ENCODE results near the gene MUC2.

Gene MUC2

GRCh38 chr11:1033016-1033798 is 41.5 kb upstream of the MUC2 start:
- Mint-ChIP-seq H3K27ac (no peak overlapping the region), H3K4me3 (no peak overlapping the region), H3K36me3 (no peaks in the 10 kb centered on the region), H3K27me3 (peaks cover 2% of the 10 kb centered on the region), H3K4me1 (no peaks in the 10 kb centered on the region), H3K9me3 (peaks cover 6% of the 10 kb centered on the region)
- no peak for ATAC-seq (ENCODE audit: low read depth)
- no peak for DNase-seq (ENCODE audit: low spot score in 2 of 2)

- no peak overlapping the region for H3K4me3 Mint-ChIP-seq
- no peaks in the 10 kb centered on the region for H3K4me1 Mint-ChIP-seq
- peaks cover 6% of the 10 kb centered on the region for H3K27me3 Mint-ChIP-seq
- no peak for ATAC-seq (ENCODE audit: low read depth)
- no peak overlapping the region for H3K27ac Mint-ChIP-seq
- no peaks in the 10 kb centered on the region for H3K36me3 Mint-ChIP-seq
- peaks cover 6% of the 10 kb centered on the region for H3K9me3 Mint-ChIP-seq
- no peak for DNase-seq (ENCODE audit: low spot score in 2 of 2)
Measured at GRCh38 chr11:1034001-1034400, 40.7 kb upstream of the MUC2 start.

- Mint-ChIP-seq H3K9me3 (peaks cover 6% of the 10 kb centered on the region), H3K27ac (no peak overlapping the region), H3K4me1 (no peaks in the 10 kb centered on the region), H3K36me3 (no peaks in the 10 kb centered on the region), H3K27me3 (peaks cover 7% of the 10 kb centered on the region), H3K4me3 (no peak overlapping the region)
- no peak for DNase-seq (ENCODE audit: low spot score in 2 of 2)
- no peak for ATAC-seq (ENCODE audit: low read depth)
Measured at GRCh38 chr11:1034456-1035295, 40.0 kb upstream of the MUC2 start.

GRCh38 chr11:1035577-1036283 is 38.9 kb upstream of the MUC2 start:
- no peaks in the 10 kb centered on the region for H3K36me3 Mint-ChIP-seq
- no peak for ATAC-seq (ENCODE audit: low read depth)
- H3K4me1 Mint-ChIP-seq: no peaks in the 10 kb centered on the region

GRCh38 chr11:1036303-1036923 is 38.3 kb upstream of the MUC2 start, which contains the start of gene MUC6:
Gene MUC6 (minus strand): TSS chr11:1036718. CDS start chr11:1036655, 63 bp downstream.
- no peak within 1 kb of the TSS for H3K4me3 Mint-ChIP-seq
- peaks cover 6% of the 10 kb centered on the region for H3K9me3 Mint-ChIP-seq
- H3K27ac Mint-ChIP-seq: no peak within 1 kb of the TSS
- ATAC-seq (ENCODE audit: low read depth) (no peak), DNase-seq (ENCODE audit: low spot score in 2 of 2) (no peak)
- peaks cover 7% of the 10 kb centered on the region for H3K27me3 Mint-ChIP-seq
- no peaks in the 10 kb centered on the region for H3K4me1 Mint-ChIP-seq
- no peaks in the 10 kb centered on the region for H3K36me3 Mint-ChIP-seq

More at GRCh38 chr11:1035577-1036283, 38.9 kb upstream of the MUC2 start:
- Mint-ChIP-seq H3K9me3 (peaks cover 6% of the 10 kb centered on the region), H3K27ac (no peak overlapping the region), H3K4me3 (no peak overlapping the region), H3K27me3 (peaks cover 7% of the 10 kb centered on the region)
- no peak for DNase-seq (ENCODE audit: low spot score in 2 of 2)

GRCh38 chr11:1036931-1037330 is 37.7 kb upstream of the MUC2 start:
- Mint-ChIP-seq H3K36me3 (no peaks in the 10 kb centered on the region), H3K4me1 (no peaks in the 10 kb centered on the region), H3K27ac (no peak overlapping the region), H3K4me3 (no peak overlapping the region), H3K27me3 (peaks cover 7% of the 10 kb centered on the region), H3K9me3 (peaks cover 6% of the 10 kb centered on the region)
- ATAC-seq (ENCODE audit: low read depth): no peak
- DNase-seq (ENCODE audit: low spot score in 2 of 2): no peak

GRCh38 chr11:1037506-1038055 is 37.1 kb upstream of the MUC2 start:
- DNase-seq (ENCODE audit: low spot score in 2 of 2) (no peak), ATAC-seq (ENCODE audit: low read depth) (no peak)
- Mint-ChIP-seq H3K27me3 (peaks cover 7% of the 10 kb centered on the region), H3K36me3 (no peaks in the 10 kb centered on the region), H3K9me3 (peaks cover under 1% of the 10 kb centered on the region), H3K4me3 (no peak overlapping the region), H3K27ac (no peak overlapping the region), H3K4me1 (no peaks in the 10 kb centered on the region)

GRCh38 chr11:1038361-1038760 is 36.3 kb upstream of the MUC2 start:
- Mint-ChIP-seq H3K27ac (no peak overlapping the region), H3K4me3 (no peak overlapping the region), H3K9me3 (no peaks in the 10 kb centered on the region), H3K36me3 (no peaks in the 10 kb centered on the region), H3K4me1 (no peaks in the 10 kb centered on the region), H3K27me3 (peaks cover 7% of the 10 kb centered on the region)
- ATAC-seq (ENCODE audit: low read depth) (no peak), DNase-seq (ENCODE audit: low spot score in 2 of 2) (no peak)

- no peak for ATAC-seq (ENCODE audit: low read depth)
- H3K4me1 Mint-ChIP-seq: no peaks in the 10 kb centered on the region
- no peak overlapping the region for H3K4me3 Mint-ChIP-seq
Measured at GRCh38 chr11:1038921-1039320, 35.8 kb upstream of the MUC2 start.

GRCh38 chr11:1039481-1040427 is 34.9 kb upstream of the MUC2 start:
- DNase-seq (ENCODE audit: low spot score in 2 of 2) (no peak), ATAC-seq (ENCODE audit: low read depth) (no peak)
- Mint-ChIP-seq H3K27me3 (peaks cover 12% of the 10 kb centered on the region), H3K36me3 (no peaks in the 10 kb centered on the region), H3K9me3 (no peaks in the 10 kb centered on the region), H3K4me3 (no peak overlapping the region), H3K27ac (no peak overlapping the region), H3K4me1 (no peaks in the 10 kb centered on the region)

More at GRCh38 chr11:1038921-1039320, 35.8 kb upstream of the MUC2 start:
- DNase-seq (ENCODE audit: low spot score in 2 of 2): no peak
- H3K9me3 Mint-ChIP-seq: no peaks in the 10 kb centered on the region
- no peak overlapping the region for H3K27ac Mint-ChIP-seq
- peaks cover 9% of the 10 kb centered on the region for H3K27me3 Mint-ChIP-seq
- no peaks in the 10 kb centered on the region for H3K36me3 Mint-ChIP-seq

- Mint-ChIP-seq H3K27me3 (peaks cover 12% of the 10 kb centered on the region), H3K9me3 (peaks cover 3% of the 10 kb centered on the region), H3K4me3 (no peak overlapping the region), H3K4me1 (no peaks in the 10 kb centered on the region), H3K27ac (no peak overlapping the region), H3K36me3 (no peaks in the 10 kb centered on the region)
- DNase-seq (ENCODE audit: low spot score in 2 of 2) (no peak), ATAC-seq (ENCODE audit: low read depth) (no peak)
Measured at GRCh38 chr11:1040428-1041148, 34.1 kb upstream of the MUC2 start.

- ATAC-seq (ENCODE audit: low read depth) (no peak), DNase-seq (ENCODE audit: low spot score in 2 of 2) (no peak)
- Mint-ChIP-seq H3K36me3 (no peaks in the 10 kb centered on the region), H3K4me3 (no peak overlapping the region), H3K27ac (no peak overlapping the region), H3K9me3 (peaks cover 3% of the 10 kb centered on the region), H3K4me1 (no peaks in the 10 kb centered on the region), H3K27me3 (peaks cover 12% of the 10 kb centered on the region)
Measured at GRCh38 chr11:1041149-1041467, 33.6 kb upstream of the MUC2 start.

Data from memory B cell (primary cell).